GM23338 (cell line): Measurements from ENCODE around the gene SH3RF2.

ENCODE experiments used
- CTCF ChIP-seq, 2 experiments: fragments of 200-600 bp in 1 of 2; sonication (generic) in 1 of 2; conservative IDR thresholded peaks; 2 replicates each; pipeline versions ENCODE4 v1.5.1 to v1.6.1; 2016 to 2017; ENCODE audit warnings: antibody characterized with exemption in 2 of 2, low read depth in 2 of 2, mild to moderate bottlenecking in 2 of 2, moderate library complexity in 1 of 2
- ETS1 ChIP-seq: IDR thresholded peaks from 2 replicates; pipeline ENCODE4 v1.6.1; 2016; ENCODE audit warnings: antibody characterized with exemption
- EZH2 ChIP-seq: fragments of 200-600 bp; sonication (generic); IDR thresholded peaks from one replicate; pipeline ENCODE4 v1.8.0; 2017; ENCODE audit warnings: antibody characterized with exemption, mild to moderate bottlenecking, low read depth; ENCODE audit not compliant: unreplicated experiment
- EZH2phosphoT487 ChIP-seq: fragments of 200-600 bp; sonication (generic); IDR thresholded peaks from one replicate; pipeline ENCODE4 v1.8.1; 2018; ENCODE audit warnings: antibody characterized with exemption; ENCODE audit not compliant: unreplicated experiment
- JUNB ChIP-seq: IDR thresholded peaks from one replicate; pipeline ENCODE4 v1.6.1; 2016; ENCODE audit warnings: antibody characterized with exemption; ENCODE audit not compliant: unreplicated experiment
- POLR2AphosphoS5 ChIP-seq: IDR thresholded peaks from 2 replicates; pipeline ENCODE4 v1.6.1; 2016; ENCODE audit warnings: antibody characterized with exemption, low read depth

DNA sequence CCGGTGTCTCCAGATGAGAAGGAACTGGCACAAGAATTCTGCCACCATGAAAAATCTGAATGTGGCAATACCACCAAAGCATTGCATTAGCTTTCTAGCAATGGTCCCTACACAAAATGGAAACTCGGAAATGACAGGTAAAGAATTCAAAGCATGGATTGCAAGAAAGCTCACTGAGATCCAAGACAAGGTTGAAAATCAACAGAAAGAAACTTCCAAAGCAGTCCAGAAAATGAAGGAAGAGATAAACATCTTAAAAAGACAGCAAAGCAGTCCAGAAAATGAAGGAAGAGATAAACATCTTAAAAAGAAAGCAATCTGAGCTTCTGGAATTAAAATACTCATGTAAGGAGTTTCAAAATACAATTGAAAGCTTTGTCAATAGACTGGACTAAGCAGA, 46.8 kb upstream of the SH3RF2 start:
- TF ChIP-seq CTCF (conservative IDR thresholded peaks at IDR 0.05; ENCODE audit: low read depth in 2 of 2), result no peak
- TF ChIP-seq POLR2AphosphoS5, result no peak
- no peak for TF ChIP-seq EZH2
- no peak for TF ChIP-seq EZH2phosphoT487
- no peak for TF ChIP-seq ETS1
- TF ChIP-seq JUNB, result no peak
